H9 (cell line): ENCODE measurements around the gene ELOA. TPM values are rescaled to one million over a fixed set of nuclear protein-coding genes. Genes with fewer than 3 reads are reported as not detected.
"Not testable (repeated sequence)": the region's sequence is repeated elsewhere in the genome, so short reads cannot be mapped to it uniquely, and the experiment has no call there.

Experiments
- DNase-seq: peaks from one replicate; pipeline ENCODE4 v3.0.0-alpha.2; 2017
- H2AFZ ChIP-seq: one replicate; pipeline ENCODE4 v1.6.1; 2013; ENCODE audit warnings: mild to moderate bottlenecking, low read length, control low read depth, moderate library complexity
- H2AK5ac ChIP-seq: 2 replicates; pipeline ENCODE4 v1.6.1; 2013; ENCODE audit warnings: low read length, control low read depth, mixed read lengths; ENCODE audit not compliant: insufficient read length
- H2BK120ac ChIP-seq: one replicate; pipeline ENCODE4 v1.6.1; 2013; ENCODE audit warnings: low read depth, mild to moderate bottlenecking, low read length, control low read depth, inconsistent platforms; ENCODE audit not compliant: poor library complexity, severe bottlenecking
- H2BK12ac ChIP-seq: 2 replicates; pipeline ENCODE4 v1.6.1; 2013; ENCODE audit warnings: low read length, control low read depth, mixed read lengths, low read depth; ENCODE audit not compliant: insufficient read length
- H2BK15ac ChIP-seq: 2 replicates; pipeline ENCODE4 v1.6.1; 2013; ENCODE audit warnings: low read depth, low read length, control low read depth
- H2BK20ac ChIP-seq: one replicate; pipeline ENCODE4 v1.6.1; 2013; ENCODE audit warnings: low read depth, mild to moderate bottlenecking, low read length, control low read depth, inconsistent platforms; ENCODE audit not compliant: poor library complexity, severe bottlenecking
- H2BK5ac ChIP-seq: 2 replicates; pipeline ENCODE4 v1.6.1; 2013; ENCODE audit warnings: low read length, control low read depth, mixed read lengths; ENCODE audit not compliant: insufficient read length
- H3K14ac ChIP-seq: 2 replicates; pipeline ENCODE4 v1.6.1; 2013; ENCODE audit warnings: low read length, control low read depth; ENCODE audit not compliant: insufficient read depth
- H3K18ac ChIP-seq: 2 replicates; pipeline ENCODE4 v1.6.1; 2013; ENCODE audit warnings: low read depth, mild to moderate bottlenecking, mixed read lengths, low read length, control low read depth; ENCODE audit not compliant: insufficient read length
- H3K23ac ChIP-seq: 2 replicates; pipeline ENCODE4 v1.6.1; 2013; ENCODE audit warnings: low read length, control low read depth, mixed read lengths, low read depth; ENCODE audit not compliant: insufficient read length
- H3K23me2 ChIP-seq: 2 replicates; pipeline ENCODE4 v1.6.1; 2013; ENCODE audit warnings: low read depth, mild to moderate bottlenecking, mixed read lengths, low read length, control low read depth; ENCODE audit not compliant: insufficient read length, poor library complexity, severe bottlenecking
- H3K27ac ChIP-seq: 2 replicates; pipeline ENCODE4 v1.5.1; 2013; ENCODE audit warnings: low read length, control low read depth, mixed read lengths, low read depth; ENCODE audit not compliant: insufficient read length
- H3K27me3 ChIP-seq: 2 replicates; pipeline ENCODE4 v1.6.1; 2013; ENCODE audit warnings: low read length, control low read depth, inconsistent platforms; ENCODE audit not compliant: insufficient read depth
- H3K4ac ChIP-seq: 2 replicates; pipeline ENCODE4 v1.6.1; 2013; ENCODE audit warnings: low read depth, mild to moderate bottlenecking, control low read depth, inconsistent platforms, low read length, moderate library complexity
- H3K4me1 ChIP-seq: 2 replicates; pipeline ENCODE4 v1.6.1; 2013; ENCODE audit warnings: low read length, control low read depth, inconsistent platforms; ENCODE audit not compliant: insufficient read depth
- H3K4me2 ChIP-seq: 2 replicates; pipeline ENCODE4 v1.6.1; 2013; ENCODE audit warnings: low read length, control low read depth, mixed read lengths; ENCODE audit not compliant: insufficient read length, insufficient read depth
- H3K56ac ChIP-seq: 2 replicates; pipeline ENCODE4 v1.6.1; 2013; ENCODE audit warnings: low read depth, mild to moderate bottlenecking, mixed read lengths, low read length, control low read depth; ENCODE audit not compliant: insufficient read length
- H3K79me1 ChIP-seq: 2 replicates; pipeline ENCODE4 v1.6.1; 2013; ENCODE audit warnings: low read depth, mild to moderate bottlenecking, moderate library complexity, low read length, control low read depth, inconsistent platforms; ENCODE audit not compliant: insufficient read depth, poor library complexity, severe bottlenecking
- H3K79me2 ChIP-seq: 2 replicates; pipeline ENCODE4 v1.6.1; 2013; ENCODE audit warnings: low read length, control low read depth, inconsistent platforms; ENCODE audit not compliant: insufficient read depth
- H3K9ac ChIP-seq: 2 replicates; pipeline ENCODE4 v1.6.1; 2013; ENCODE audit warnings: low read length, control low read depth, mixed read lengths; ENCODE audit not compliant: insufficient read length; ENCODE audit errors: extremely low read depth
- H3K9me3 ChIP-seq: one replicate; pipeline ENCODE4 v1.6.1; 2013; ENCODE audit warnings: low read depth, low read length, inconsistent platforms; ENCODE audit not compliant: control insufficient read depth
- H3T11ph ChIP-seq: one replicate; pipeline ENCODE4 v1.6.1; 2013; ENCODE audit warnings: mild to moderate bottlenecking, low read length, control low read depth, inconsistent platforms
- H4K20me1 ChIP-seq: one replicate; pipeline ENCODE4 v1.6.1; 2013; ENCODE audit not compliant: control insufficient read depth, insufficient read length, insufficient read depth
- H4K5ac ChIP-seq: 2 replicates; pipeline ENCODE4 v1.6.1; 2013; ENCODE audit warnings: low read depth, mild to moderate bottlenecking, mixed read lengths, low read length, control low read depth; ENCODE audit not compliant: insufficient read length
- H4K8ac ChIP-seq: replicated peaks from 2 replicates; pipeline ENCODE4 v1.6.1; 2013; ENCODE audit warnings: low read length, control low read depth, mixed read lengths, low read depth; ENCODE audit not compliant: insufficient read length
- H4K91ac ChIP-seq: 2 replicates; pipeline ENCODE4 v1.6.1; 2013; ENCODE audit warnings: low read depth, mild to moderate bottlenecking, moderate library complexity, mixed read lengths, low read length, control low read depth; ENCODE audit not compliant: insufficient read length
- H3K27ac Mint-ChIP-seq, 3 experiments: 2 replicates in 2 of 3; 3 replicates in 1 of 3; pipeline ENCODE4 v1.8.0; 2020 to 2021; ENCODE audit warnings: mixed read lengths in 3 of 3, mild to moderate bottlenecking in 1 of 3, moderate library complexity in 1 of 3
- H3K27me3 Mint-ChIP-seq: 2 replicates; pipeline ENCODE4 v1.8.0; 2021; ENCODE audit warnings: low read depth, mild to moderate bottlenecking, moderate library complexity, mixed read lengths
- H3K36me3 Mint-ChIP-seq, 3 experiments: 2 replicates in 2 of 3; 3 replicates in 1 of 3; pipeline ENCODE4 v1.8.0; 2020 to 2021; ENCODE audit warnings: low read depth in 3 of 3, mixed read lengths in 3 of 3; ENCODE audit not compliant: insufficient read depth in 1 of 3
- H3K4me1 Mint-ChIP-seq, 2 experiments: 2 replicates each; pipeline ENCODE4 v1.8.0; 2020; ENCODE audit warnings: mixed read lengths in 2 of 2
- H3K4me3 Mint-ChIP-seq, 2 experiments: 2 replicates in 1 of 2; 3 replicates in 1 of 2; pipeline ENCODE4 v1.8.0; 2020 to 2021; ENCODE audit warnings: mild to moderate bottlenecking in 2 of 2, mixed read lengths in 2 of 2, moderate library complexity in 1 of 2
- H3K9me3 Mint-ChIP-seq, 2 experiments: 2 replicates in 1 of 2; 3 replicates in 1 of 2; pipeline ENCODE4 v1.8.0; 2020; ENCODE audit warnings: mild to moderate bottlenecking in 2 of 2, mixed read lengths in 2 of 2, moderate library complexity in 1 of 2
- WGBS: extraction: QIAGEN DNeasy Blood & Tissue Kit; methylation state at CpG from one replicate; pipeline ENCODE4 v1.1.7; 2013; ENCODE audit warnings: missing lambda C conversion rate, low lambda C conversion rate, mixed read lengths; ENCODE audit not compliant: insufficient read length; ENCODE audit errors: extremely low coverage; 5-methylcytosine and 5-hydroxymethylcytosine counted together
- total RNA-seq: library from RNA; stranded (reverse); gene quantifications from 2 replicates; pipeline ENCODE4 v1.2.1, GENCODE V29; 2021
- TF ChIP-seq, protein P1 (sequence below): fragments of 200-600 bp; sonication (generic); conservative IDR thresholded peaks from 3 replicates; pipeline ENCODE4 v1.8.0; 2021; ENCODE audit warnings: antibody characterized with exemption, mild to moderate bottlenecking

The ELOA gene
- total RNA-seq, 1 experiment from 2014 or later = 66.2 TPM

- no CpG with 5 or more reads among the region's 3 CpGs for WGBS
- Histone ChIP-seq H3T11ph (no peak overlapping the region), H2BK120ac (no peak overlapping the region), H3K9ac (no peak overlapping the region), H3K18ac (no peak overlapping the region), H4K8ac (no peak overlapping the region), H3K9me3 (no peaks in the 10 kb centered on the region), H3K23ac (no peak overlapping the region), H3K56ac (no peak overlapping the region), H3K4ac (no peak overlapping the region), H3K79me2 (peaks cover 10% of the 10 kb centered on the region; the same call in 1 of the 2 replicates), H2AK5ac (no peak overlapping the region), H3K27me3 (no peaks in the 10 kb centered on the region), H3K23me2 (peaks cover 6% of the 10 kb centered on the region), H2BK20ac (no peak overlapping the region), H4K5ac (no peak overlapping the region), H3K4me2 (peak overlapping the region; percentile 95), H3K4me1 (no peaks in the 10 kb centered on the region; the same call in 1 of the 2 replicates), H4K20me1 (no peaks in the 10 kb centered on the region), H3K79me1 (peaks cover 12% of the 10 kb centered on the region), H3K27ac (no peak overlapping the region), H3K14ac (no peak overlapping the region), H2AFZ (no peak overlapping the region), H4K91ac (no peak overlapping the region), H2BK5ac (no peak overlapping the region), H2BK12ac (no peak overlapping the region), H2BK15ac (no peak overlapping the region)
- TF ChIP-seq, protein P1, sequence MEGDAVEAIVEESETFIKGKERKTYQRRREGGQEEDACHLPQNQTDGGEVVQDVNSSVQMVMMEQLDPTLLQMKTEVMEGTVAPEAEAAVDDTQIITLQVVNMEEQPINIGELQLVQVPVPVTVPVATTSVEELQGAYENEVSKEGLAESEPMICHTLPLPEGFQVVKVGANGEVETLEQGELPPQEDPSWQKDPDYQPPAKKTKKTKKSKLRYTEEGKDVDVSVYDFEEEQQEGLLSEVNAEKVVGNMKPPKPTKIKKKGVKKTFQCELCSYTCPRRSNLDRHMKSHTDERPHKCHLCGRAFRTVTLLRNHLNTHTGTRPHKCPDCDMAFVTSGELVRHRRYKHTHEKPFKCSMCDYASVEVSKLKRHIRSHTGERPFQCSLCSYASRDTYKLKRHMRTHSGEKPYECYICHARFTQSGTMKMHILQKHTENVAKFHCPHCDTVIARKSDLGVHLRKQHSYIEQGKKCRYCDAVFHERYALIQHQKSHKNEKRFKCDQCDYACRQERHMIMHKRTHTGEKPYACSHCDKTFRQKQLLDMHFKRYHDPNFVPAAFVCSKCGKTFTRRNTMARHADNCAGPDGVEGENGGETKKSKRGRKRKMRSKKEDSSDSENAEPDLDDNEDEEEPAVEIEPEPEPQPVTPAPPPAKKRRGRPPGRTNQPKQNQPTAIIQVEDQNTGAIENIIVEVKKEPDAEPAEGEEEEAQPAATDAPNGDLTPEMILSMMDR = no peak
- H3K4me1 Mint-ChIP-seq = peaks cover 9 to 22% of the 10 kb centered on the region in 2 experiments
- peaks cover 8 to 33% (median 27%) of the 10 kb centered on the region in 3 experiments for H3K36me3 Mint-ChIP-seq
- H3K4me3 Mint-ChIP-seq = peak overlapping the region; percentile 60 to 86
- no peaks in the 10 kb centered on the region for H3K27me3 Mint-ChIP-seq
- no peak overlapping the region for H3K27ac Mint-ChIP-seq
- DNase-seq = no peak
- no peaks in the 10 kb centered on the region for H3K9me3 Mint-ChIP-seq
Measured at GRCh38 chr1:23779826-23780371, 36.6 kb downstream of the ELOA start.

DNA sequence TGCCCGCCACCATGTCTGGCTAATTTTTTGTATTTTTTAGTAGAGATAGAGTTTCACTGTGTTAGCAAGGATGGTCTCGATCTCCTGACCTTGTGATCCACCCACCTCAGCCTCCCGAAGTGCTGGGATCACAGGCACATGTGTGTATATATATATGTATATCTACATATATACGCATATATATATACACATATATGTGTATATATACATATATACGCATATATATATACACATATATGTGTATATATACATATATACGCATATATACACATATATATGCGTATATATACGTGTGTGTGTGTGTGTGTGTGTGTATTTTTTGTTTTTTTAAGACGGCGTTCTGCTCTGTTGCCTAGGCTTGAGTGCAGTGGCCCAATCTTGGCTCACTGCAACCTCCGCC, 39.9 kb downstream of the ELOA start:
- not testable (repeated sequence) for H4K20me1 ChIP-seq, H3K23ac ChIP-seq, H2BK120ac ChIP-seq, H2BK12ac ChIP-seq, H2BK5ac ChIP-seq, H3K27ac Mint-ChIP-seq, H3K4me2 ChIP-seq, H4K91ac ChIP-seq, H4K5ac ChIP-seq, H3K23me2 ChIP-seq, H3K4ac ChIP-seq, H3K27ac ChIP-seq, H3K9me3 ChIP-seq, DNase-seq, H2AFZ ChIP-seq, H3K9me3 Mint-ChIP-seq, H3K18ac ChIP-seq, H3K14ac ChIP-seq, H2BK15ac ChIP-seq, H2BK20ac ChIP-seq, H3K79me1 ChIP-seq, H3K9ac ChIP-seq, H3K27me3 Mint-ChIP-seq, H3K4me1 ChIP-seq, H3T11ph ChIP-seq, H4K8ac ChIP-seq, H3K27me3 ChIP-seq, H2AK5ac ChIP-seq, H3K56ac ChIP-seq, H3K4me3 Mint-ChIP-seq
- peaks cover 10% of the 10 kb centered on the region; the same call in 1 of the 2 replicates for H3K79me2 ChIP-seq
- no CpG with 5 or more reads among the region's 11 CpGs for WGBS
- Mint-ChIP-seq H3K36me3 (peaks cover 34 to 65% (median 58%) of the 10 kb centered on the region in 3 experiments), H3K4me1 (peaks cover 9 to 15% of the 10 kb centered on the region in 2 experiments)
